ENCODE measurements around the gene GPR146. TPM values are rescaled to one million over a fixed set of nuclear protein-coding genes. Genes with fewer than 3 reads are reported as not detected.

GPR146 gene
- total and polyA plus RNA-seq, 9 of the 15 experiments (the other 6 are each of a cell fraction or from before 2014, with no cell fraction given): 0.22 to 3.6 (median 0.64) TPM; not detected in 2

DNA sequence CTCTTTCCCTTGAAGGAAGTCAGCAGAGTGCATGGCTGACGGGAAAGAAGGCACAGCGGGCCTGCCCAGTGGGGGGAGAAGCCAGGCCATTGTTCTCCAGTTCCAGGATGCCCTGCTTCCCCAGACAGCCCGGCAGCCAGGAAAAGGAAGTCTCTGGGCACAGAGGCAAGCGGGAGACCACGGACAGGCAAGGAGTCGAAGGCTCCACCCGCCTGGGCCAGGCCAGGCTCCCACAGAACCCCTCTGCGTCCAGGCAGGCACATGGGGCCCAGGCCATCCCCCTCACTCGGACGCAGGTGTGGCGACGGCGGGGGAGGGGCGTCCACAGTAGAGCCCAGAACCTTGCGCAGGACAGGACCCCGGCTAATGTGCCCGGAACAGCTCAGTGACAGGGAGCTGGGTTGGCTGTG lies 8.7 kb downstream of the GPR146 start:
- no peaks in the 10 kb centered on the region for H3K9me1 ChIP-seq (ENCODE audit: control insufficient read depth, insufficient read depth, low read length)
- no peaks in the 10 kb centered on the region for H3K27me3 ChIP-seq (ENCODE audit: control insufficient read depth in 2 of 2, insufficient read depth in 2 of 2, low read length in 2 of 2)
- no peak overlapping the region for H3K4me3 ChIP-seq
- FAIRE-seq: no peak
- peak overlapping the region in 1 of 2 experiments; percentile 65; a peak in 1 of 4 replicates for H3K9ac ChIP-seq (ENCODE audit: insufficient read depth in 1 of 2, low read depth in 2 of 2, low read length in 2 of 2)
- no peak overlapping the region for H3K4me2 ChIP-seq (ENCODE audit: insufficient read depth, low read length)
- peaks cover 20 to 82% of the 10 kb centered on the region in 2 experiments for H3K4me1 ChIP-seq (replicated peaks in 1 of 2; ENCODE audit: control insufficient read depth in 2 of 2, insufficient read depth in 2 of 2, low read length in 2 of 2)
- no peaks in the 10 kb centered on the region; the same call in 1 of the 2 replicates for H4K20me1 ChIP-seq (replicated peaks; ENCODE audit: control insufficient read depth, insufficient read depth, low read length)
- ChIA-PET CTCF (ENCODE audit: low intra/inter-chr PET ratio) (no interaction called here), POLR2A (interaction anchor here (0.6 kb wide), 3 partner anchors 13 to 365 kb away, joined by 3 to 5 read pairs (median 5); no protein-coding TSS in a partner anchor)
- no peak for DNase-seq (ENCODE audit: extremely low read depth in 1 of 4, low spot score in 3 of 4)
- H3K27ac ChIP-seq (ENCODE audit: extremely low read depth, low read depth, low read length): no peak overlapping the region
- H3K36me3 ChIP-seq (ENCODE audit: control insufficient read depth, insufficient read depth, low read length): peaks cover 2% of the 10 kb centered on the region; the same call in 1 of the 3 replicates
- intact Hi-C loops (cut with micrococcal nuclease) (no loop called here), in situ Hi-C loops (cut with MboI) (no loop called here)
- BruUV-seq (replicated peaks): no TSS peak
- ATAC-seq: no peak
- no peaks in the 10 kb centered on the region for H3K9me3 ChIP-seq (replicated peaks; ENCODE audit: control insufficient read depth, insufficient read depth, low read depth, low read length)
- H2AFZ ChIP-seq (ENCODE audit: low read depth, low read length): no peak overlapping the region
- 85% methylated on average over 8 of the region's 17 CpGs for WGBS (ENCODE audit: insufficient coverage, low coverage, missing lambda C conversion rate)
- H3K79me2 ChIP-seq (ENCODE audit: control insufficient read depth, insufficient read depth, low read length): peaks cover 10% of the 10 kb centered on the region; the same call in 1 of the 3 replicates
- TF ChIP-seq SLC30A9 (CRISPR knock-in tag; IDR thresholded peaks at IDR 0.05) (no peak), GATAD2B (IDR thresholded peaks at IDR 0.05; ENCODE audit: borderline replicate concordance) (no peak), ILF3 (IDR thresholded peaks at IDR 0.05; ENCODE audit: borderline replicate concordance) (no peak), NCOA2 (IDR thresholded peaks at IDR 0.05; ENCODE audit: partially characterized antibody in 2 of 2) (no peak), ZBTB1 (CRISPR knock-in tag; IDR thresholded peaks at IDR 0.05; ENCODE audit: borderline replicate concordance, low read depth) (no peak), SNRNP70 (optimal IDR thresholded peaks at IDR 0.05; ENCODE audit: low read depth, low read length) (no peak), E2F8 (IDR thresholded peaks at IDR 0.05; ENCODE audit: low read depth, partially characterized antibody) (no peak), GTF2A2 (tag; IDR thresholded peaks at IDR 0.05) (no peak), ZNF79 (CRISPR knock-in tag; IDR thresholded peaks at IDR 0.05; ENCODE audit: low read depth) (no peak), ZBTB11 (CRISPR knock-in tag; IDR thresholded peaks at IDR 0.05) (no peak)
- TF ChIP-seq, protein P1, sequence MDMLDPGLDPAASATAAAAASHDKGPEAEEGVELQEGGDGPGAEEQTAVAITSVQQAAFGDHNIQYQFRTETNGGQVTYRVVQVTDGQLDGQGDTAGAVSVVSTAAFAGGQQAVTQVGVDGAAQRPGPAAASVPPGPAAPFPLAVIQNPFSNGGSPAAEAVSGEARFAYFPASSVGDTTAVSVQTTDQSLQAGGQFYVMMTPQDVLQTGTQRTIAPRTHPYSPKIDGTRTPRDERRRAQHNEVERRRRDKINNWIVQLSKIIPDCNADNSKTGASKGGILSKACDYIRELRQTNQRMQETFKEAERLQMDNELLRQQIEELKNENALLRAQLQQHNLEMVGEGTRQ (CRISPR knock-in tag; IDR thresholded peaks at IDR 0.05): no peak
